Panc1 (cell line): ENCODE measurements around the gene MPZL1. TPM values are rescaled to one million over a fixed set of nuclear protein-coding genes. Genes with fewer than 3 reads are reported as not detected.

Source experiments
- ATAC-seq: fragments of 200-7000 bp; cut with Tn5 transposase; 2 replicates; pipeline ENCODE4 v1.9.1; 2020; ENCODE audit warnings: mild to moderate bottlenecking, moderate library complexity
- BruUV-seq: library from RNA; stranded (reverse); fragments of 400-500 nt; replicated peaks from 2 replicates; lab custom pipeline; 2021; lab: Mats Ljungman, UMichigan
- CTCF ChIA-PET: fragments of 300-600 bp; sonication (Branson Sonifier 250); formaldehyde crosslinking; loops from one replicate; lab custom pipeline; 2022; ENCODE audit warnings: antibody characterized with exemption; lab: Charles Lee
- POLR2A ChIA-PET: fragments of 300-600 bp; sonication (Branson Sonifier 250); formaldehyde crosslinking; loops from one replicate; lab custom pipeline; 2022; ENCODE audit warnings: antibody characterized with exemption; lab: Charles Lee
- DNase-seq: peaks from one replicate; pipeline ENCODE4 v3.0.0-alpha.2; 2010; ENCODE audit warnings: low read depth, low spot score
- H3K27ac ChIP-seq: 2 replicates; pipeline ENCODE4 v1.5.1; 2011; ENCODE audit warnings: mild to moderate bottlenecking, low read length, inconsistent platforms
- H3K27me3 ChIP-seq: fragments of 200-500 bp; sonication (Bioruptor generic); 2 replicates; pipeline ENCODE4 v1.6.0; 2014; ENCODE audit warnings: low read length, inconsistent platforms; ENCODE audit not compliant: control insufficient read depth, insufficient read depth
- H3K36me3 ChIP-seq: fragments of 200-500 bp; sonication (Bioruptor generic); 2 replicates; pipeline ENCODE4 v1.5.1; 2014; ENCODE audit warnings: inconsistent platforms, mild to moderate bottlenecking, low read length, moderate library complexity; ENCODE audit not compliant: control insufficient read depth, insufficient read depth
- H3K4me1 ChIP-seq: 2 replicates; pipeline ENCODE4 v1.5.1; 2011; ENCODE audit warnings: inconsistent platforms, mild to moderate bottlenecking, low read length, moderate library complexity; ENCODE audit not compliant: control insufficient read depth, insufficient read depth
- H3K4me3 ChIP-seq, 2 experiments: 2 replicates each; pipeline ENCODE4 v1.5.1; 2011 to 2012; ENCODE audit warnings: low read depth in 2 of 2, low read length in 2 of 2, mild to moderate bottlenecking in 2 of 2, inconsistent platforms in 1 of 2, moderate library complexity in 1 of 2
- H3K9me3 ChIP-seq: fragments of 200-500 bp; sonication (Bioruptor generic); 2 replicates; pipeline ENCODE4 v1.5.1; 2014; ENCODE audit warnings: low read depth, mild to moderate bottlenecking, inconsistent platforms, low read length, moderate library complexity; ENCODE audit not compliant: control insufficient read depth, insufficient read depth
- POLR2AphosphoS5 ChIP-seq: IDR thresholded peaks from 2 replicates; pipeline ENCODE4 v1.6.1; 2012; ENCODE audit warnings: mild to moderate bottlenecking, low read depth, low read length, moderate library complexity
- SIN3A ChIP-seq: IDR thresholded peaks from 2 replicates; pipeline ENCODE4 v1.6.1; 2012; ENCODE audit warnings: low read depth, mild to moderate bottlenecking, low read length, moderate library complexity, borderline replicate concordance; ENCODE audit not compliant: insufficient read depth
- TCF7L2 ChIP-seq: IDR thresholded peaks from 2 replicates; pipeline ENCODE4 v1.6.1; 2011; ENCODE audit warnings: mild to moderate bottlenecking, low read depth, low read length, inconsistent platforms
- in situ Hi-C: cut with HindIII; loops from 2 replicates; pipeline ENCODE4 v1.10.0; 2016; ENCODE audit warnings: low sequenced_read_pairs, low pct_unique_long_range_greater_than_20kb
- intact Hi-C: fragments of 100-400 bp; cut with micrococcal nuclease; formaldehyde crosslinking; loops from one replicate; pipeline ENCODE4 v1.10.0; 2022; ENCODE audit not compliant: unreplicated experiment
- total RNA-seq: library from RNA; stranded (reverse); gene quantifications from one replicate; pipeline ENCODE4 v1.2.1, GENCODE V29; 2021; ENCODE audit not compliant: unreplicated experiment
- TF ChIP-seq, protein P1 (sequence below): fragments of 450-650 bp; IDR thresholded peaks from 2 replicates; pipeline ENCODE4 v1.5.1; 2017; ENCODE audit warnings: mild to moderate bottlenecking
- TF ChIP-seq, protein P2 (sequence below), 2 experiments: IDR thresholded peaks; 2 replicates each; pipeline ENCODE4 v1.6.1; 2011 to 2012; ENCODE audit warnings: low read depth in 2 of 2, control low read depth in 1 of 2, low read length in 1 of 2, mild to moderate bottlenecking in 1 of 2, moderate library complexity in 1 of 2; ENCODE audit not compliant: insufficient read depth in 1 of 2

Gene MPZL1
- total RNA-seq, 1 experiment from 2014 or later: 72.0 TPM

DNA sequence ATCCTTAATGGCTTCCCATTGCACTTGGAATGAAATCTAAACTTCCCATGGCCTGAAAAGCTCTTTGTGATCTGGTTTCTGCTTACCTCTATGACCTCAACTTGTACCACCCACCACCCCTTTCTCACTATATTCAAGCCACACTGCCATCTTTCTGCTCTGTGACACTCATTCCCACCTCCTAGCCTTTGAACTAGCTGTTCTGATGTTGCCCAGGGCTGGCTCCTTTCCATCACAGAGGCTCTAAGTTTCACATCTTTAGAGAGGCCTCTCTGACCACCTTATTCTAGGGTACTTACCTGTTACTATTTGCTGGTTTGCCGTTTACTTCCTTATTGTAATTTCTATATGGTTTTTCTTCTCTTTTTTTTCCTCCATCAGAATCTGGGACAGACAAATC, 4.2 kb downstream of the MPZL1 start:
- BruUV-seq: no TSS peak
- in situ Hi-C loops: no loop called here
- Histone ChIP-seq H3K27me3 (no peaks in the 10 kb centered on the region), H3K4me3 (no peak overlapping the region), H3K27ac (no peak overlapping the region), H3K36me3 (no peaks in the 10 kb centered on the region), H3K4me1 (peaks cover 7% of the 10 kb centered on the region), H3K9me3 (no peaks in the 10 kb centered on the region)
- intact Hi-C loops: no loop called here
- DNase-seq (no peak), ATAC-seq (no peak)
- TF ChIP-seq POLR2AphosphoS5: no peak
- TF ChIP-seq TCF7L2: no peak
- TF ChIP-seq, protein P1, sequence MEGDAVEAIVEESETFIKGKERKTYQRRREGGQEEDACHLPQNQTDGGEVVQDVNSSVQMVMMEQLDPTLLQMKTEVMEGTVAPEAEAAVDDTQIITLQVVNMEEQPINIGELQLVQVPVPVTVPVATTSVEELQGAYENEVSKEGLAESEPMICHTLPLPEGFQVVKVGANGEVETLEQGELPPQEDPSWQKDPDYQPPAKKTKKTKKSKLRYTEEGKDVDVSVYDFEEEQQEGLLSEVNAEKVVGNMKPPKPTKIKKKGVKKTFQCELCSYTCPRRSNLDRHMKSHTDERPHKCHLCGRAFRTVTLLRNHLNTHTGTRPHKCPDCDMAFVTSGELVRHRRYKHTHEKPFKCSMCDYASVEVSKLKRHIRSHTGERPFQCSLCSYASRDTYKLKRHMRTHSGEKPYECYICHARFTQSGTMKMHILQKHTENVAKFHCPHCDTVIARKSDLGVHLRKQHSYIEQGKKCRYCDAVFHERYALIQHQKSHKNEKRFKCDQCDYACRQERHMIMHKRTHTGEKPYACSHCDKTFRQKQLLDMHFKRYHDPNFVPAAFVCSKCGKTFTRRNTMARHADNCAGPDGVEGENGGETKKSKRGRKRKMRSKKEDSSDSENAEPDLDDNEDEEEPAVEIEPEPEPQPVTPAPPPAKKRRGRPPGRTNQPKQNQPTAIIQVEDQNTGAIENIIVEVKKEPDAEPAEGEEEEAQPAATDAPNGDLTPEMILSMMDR: no peak
- TF ChIP-seq, protein P2, sequence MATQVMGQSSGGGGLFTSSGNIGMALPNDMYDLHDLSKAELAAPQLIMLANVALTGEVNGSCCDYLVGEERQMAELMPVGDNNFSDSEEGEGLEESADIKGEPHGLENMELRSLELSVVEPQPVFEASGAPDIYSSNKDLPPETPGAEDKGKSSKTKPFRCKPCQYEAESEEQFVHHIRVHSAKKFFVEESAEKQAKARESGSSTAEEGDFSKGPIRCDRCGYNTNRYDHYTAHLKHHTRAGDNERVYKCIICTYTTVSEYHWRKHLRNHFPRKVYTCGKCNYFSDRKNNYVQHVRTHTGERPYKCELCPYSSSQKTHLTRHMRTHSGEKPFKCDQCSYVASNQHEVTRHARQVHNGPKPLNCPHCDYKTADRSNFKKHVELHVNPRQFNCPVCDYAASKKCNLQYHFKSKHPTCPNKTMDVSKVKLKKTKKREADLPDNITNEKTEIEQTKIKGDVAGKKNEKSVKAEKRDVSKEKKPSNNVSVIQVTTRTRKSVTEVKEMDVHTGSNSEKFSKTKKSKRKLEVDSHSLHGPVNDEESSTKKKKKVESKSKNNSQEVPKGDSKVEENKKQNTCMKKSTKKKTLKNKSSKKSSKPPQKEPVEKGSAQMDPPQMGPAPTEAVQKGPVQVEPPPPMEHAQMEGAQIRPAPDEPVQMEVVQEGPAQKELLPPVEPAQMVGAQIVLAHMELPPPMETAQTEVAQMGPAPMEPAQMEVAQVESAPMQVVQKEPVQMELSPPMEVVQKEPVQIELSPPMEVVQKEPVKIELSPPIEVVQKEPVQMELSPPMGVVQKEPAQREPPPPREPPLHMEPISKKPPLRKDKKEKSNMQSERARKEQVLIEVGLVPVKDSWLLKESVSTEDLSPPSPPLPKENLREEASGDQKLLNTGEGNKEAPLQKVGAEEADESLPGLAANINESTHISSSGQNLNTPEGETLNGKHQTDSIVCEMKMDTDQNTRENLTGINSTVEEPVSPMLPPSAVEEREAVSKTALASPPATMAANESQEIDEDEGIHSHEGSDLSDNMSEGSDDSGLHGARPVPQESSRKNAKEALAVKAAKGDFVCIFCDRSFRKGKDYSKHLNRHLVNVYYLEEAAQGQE (IDR thresholded peaks at IDR 0.05; ENCODE audit: insufficient read depth in 1 of 2, low read depth in 2 of 2, low read length in 1 of 2): no peak
- no peak for TF ChIP-seq SIN3A
- ChIA-PET CTCF (no interaction called here), POLR2A (no interaction called here)

DNA sequence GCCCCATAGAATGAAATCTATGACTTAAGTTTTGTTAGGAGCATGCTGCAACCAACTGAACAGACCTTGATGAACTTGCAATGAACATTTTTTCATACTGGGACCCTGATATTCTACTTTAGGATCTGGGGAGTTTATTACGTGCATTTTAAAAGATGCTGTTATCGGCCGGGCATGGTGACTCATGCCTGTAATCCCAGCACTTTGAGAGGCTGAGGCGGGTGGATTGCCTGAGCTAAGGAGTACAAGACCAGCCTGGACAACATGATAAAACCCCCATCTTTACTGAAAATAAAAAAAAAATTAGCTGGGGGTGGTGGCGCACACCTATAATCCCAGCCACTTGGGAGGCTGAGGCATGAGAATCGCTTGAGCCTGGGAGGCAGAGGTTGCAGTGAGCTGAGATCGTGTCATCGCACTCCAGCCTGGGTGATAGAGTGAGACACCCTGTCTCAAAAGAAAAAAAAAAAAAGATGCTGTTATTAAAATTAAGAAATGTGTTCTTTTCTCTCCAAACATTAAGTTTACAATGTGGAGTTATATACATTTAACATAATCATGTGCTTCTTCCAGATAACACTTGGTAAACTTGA, 7.1 kb downstream of the MPZL1 start:
- Histone ChIP-seq H3K27ac (no peak overlapping the region), H3K27me3 (no peaks in the 10 kb centered on the region), H3K9me3 (no peaks in the 10 kb centered on the region), H3K4me1 (no peaks in the 10 kb centered on the region; the same call in 1 of the 2 replicates), H3K36me3 (no peaks in the 10 kb centered on the region), H3K4me3 (no peak overlapping the region)
- in situ Hi-C loops (no loop called here), intact Hi-C loops (no loop called here)
- ATAC-seq (no peak), DNase-seq (no peak)
- TF ChIP-seq POLR2AphosphoS5 (no peak), TCF7L2 (no peak), SIN3A (no peak)
- TF ChIP-seq, protein P2 (IDR thresholded peaks at IDR 0.05; ENCODE audit: insufficient read depth in 1 of 2, low read depth in 2 of 2, low read length in 1 of 2): no peak
- TF ChIP-seq, protein P1: no peak
- ChIA-PET CTCF (no interaction called here), POLR2A (no interaction called here)
- BruUV-seq: no TSS peak
